ENCODE data around the gene MFNG. TPM values are rescaled to one million over a fixed set of nuclear protein-coding genes. Genes with fewer than 3 reads are reported as not detected.

MFNG gene
- total RNA-seq, 1 experiment from 2014 or later = 0.07 TPM

DNA sequence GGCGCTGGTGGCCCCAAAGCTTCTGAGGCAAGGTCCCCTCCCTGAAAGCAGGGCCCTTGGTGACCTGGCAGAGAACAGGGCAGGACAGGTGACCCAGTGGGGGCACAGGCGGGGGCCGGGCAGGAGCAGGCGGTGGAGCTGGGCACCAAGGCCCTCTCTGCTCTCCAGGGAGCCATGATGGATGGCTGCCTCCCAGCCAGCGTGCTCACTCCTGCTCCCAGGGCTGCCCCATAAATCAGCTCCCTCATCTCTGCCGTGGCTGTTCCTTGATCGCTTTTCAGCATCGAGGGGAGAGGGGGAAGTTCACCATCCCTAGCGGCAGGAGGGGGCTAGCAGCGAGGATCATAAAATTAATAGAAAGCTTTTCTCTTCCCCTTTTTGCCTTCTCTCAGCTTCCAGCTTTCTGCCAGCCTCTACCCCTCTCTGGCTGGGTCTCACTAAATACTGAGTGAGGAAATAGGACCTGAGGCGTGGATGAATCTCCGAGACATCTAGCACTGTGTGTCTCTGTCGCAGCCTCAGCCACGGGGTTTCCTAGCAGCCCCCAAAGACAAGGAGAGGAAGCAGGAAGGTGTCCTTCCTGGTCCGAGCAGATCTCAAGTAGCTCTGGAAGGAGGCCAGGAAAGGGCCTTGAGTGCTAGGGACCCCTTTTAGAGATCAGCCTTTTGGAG, 36.7 kb downstream of the MFNG start:
- no peak for DNase-seq (ENCODE audit: low read depth)

DNA sequence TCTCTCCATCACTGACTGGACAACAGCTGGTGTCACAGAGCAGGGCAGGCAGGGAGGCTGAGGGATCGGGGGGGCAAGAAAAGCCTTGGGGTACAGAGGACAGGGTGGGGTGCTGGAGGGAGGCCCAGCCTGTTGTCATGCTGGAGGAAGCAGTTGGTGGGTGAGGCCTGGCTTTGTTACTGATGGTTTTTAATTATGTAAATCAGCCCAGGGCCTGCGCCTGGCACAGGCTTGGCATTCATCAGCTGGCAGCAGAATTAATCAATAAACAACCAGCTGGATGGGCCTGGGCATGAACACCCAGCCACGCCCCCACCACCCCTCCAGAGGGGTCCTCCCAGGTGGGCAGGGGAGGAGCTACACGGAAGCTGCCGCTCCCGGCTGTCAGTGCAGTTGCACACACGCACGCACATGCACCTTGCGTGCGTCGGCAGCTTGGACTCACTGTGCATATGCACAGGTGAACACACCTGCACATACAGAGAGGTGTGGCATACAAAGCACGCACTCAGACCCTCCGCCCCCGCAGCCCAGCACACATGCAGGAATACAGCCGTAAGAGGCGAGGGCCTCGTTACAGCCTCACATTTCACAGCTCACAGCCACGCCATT, 37.6 kb downstream of the MFNG start:
- DNase-seq (ENCODE audit: low read depth) = no peak

DNA sequence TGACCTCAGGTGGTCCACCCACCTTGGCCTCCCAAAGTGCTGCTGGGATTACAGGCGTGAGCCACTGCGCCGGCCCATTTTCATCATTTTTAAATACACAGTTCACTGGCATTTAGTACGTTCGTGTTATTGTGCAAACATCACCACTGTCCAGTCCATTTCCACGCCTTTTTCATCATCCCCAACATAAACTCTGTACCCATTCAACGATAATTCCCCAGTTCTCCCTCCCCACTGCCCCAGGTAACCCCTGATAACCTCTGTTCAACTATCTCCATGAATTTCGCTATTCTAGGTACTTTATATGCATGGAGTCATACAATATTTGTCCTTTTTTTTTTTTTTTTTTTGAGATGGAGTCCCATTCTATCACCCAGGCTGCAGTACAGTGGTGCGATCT, 40.7 kb downstream of the MFNG start:
- no peak for DNase-seq (ENCODE audit: low read depth)

DNA sequence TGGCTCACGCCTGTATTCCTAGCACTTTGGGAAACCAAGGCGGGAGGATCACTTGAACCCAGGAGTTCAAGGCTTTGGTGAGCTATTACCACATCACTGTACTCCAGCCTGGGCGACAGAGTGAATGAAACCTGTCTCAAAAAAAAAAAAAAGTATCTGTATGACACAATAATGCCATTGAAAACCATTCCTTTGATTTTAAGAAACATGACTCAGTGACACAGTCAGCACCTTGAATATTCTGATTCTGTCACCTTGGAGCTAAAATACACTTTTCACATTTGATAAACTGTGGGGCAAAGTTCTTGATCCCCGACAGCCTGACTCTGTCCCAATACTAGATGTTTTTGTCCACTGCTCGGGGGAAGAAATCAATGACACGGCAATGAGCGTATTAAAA, 42.2 kb downstream of the MFNG start:
- DNase-seq (ENCODE audit: low read depth) = no peak

DNA sequence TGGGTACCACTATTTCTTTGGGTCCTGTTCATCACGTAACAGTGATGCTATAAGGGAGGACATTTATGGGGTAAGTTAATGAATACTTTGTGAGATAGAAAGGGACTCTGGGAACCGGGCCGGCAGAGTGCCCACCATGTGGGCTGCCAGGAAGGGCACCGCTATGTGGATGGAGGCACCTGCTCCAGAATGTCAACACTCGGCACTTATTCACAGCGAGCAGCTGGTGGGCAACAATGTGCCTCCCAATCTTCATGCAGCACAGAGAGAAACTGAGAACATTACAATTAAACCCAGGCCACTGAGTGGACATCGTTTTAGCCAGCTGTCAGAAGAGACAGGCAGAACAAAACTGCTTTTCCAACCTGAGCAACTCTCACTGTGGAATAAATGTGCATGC, 43.1 kb downstream of the MFNG start:
- DNase-seq (ENCODE audit: low read depth) = no peak

DNA sequence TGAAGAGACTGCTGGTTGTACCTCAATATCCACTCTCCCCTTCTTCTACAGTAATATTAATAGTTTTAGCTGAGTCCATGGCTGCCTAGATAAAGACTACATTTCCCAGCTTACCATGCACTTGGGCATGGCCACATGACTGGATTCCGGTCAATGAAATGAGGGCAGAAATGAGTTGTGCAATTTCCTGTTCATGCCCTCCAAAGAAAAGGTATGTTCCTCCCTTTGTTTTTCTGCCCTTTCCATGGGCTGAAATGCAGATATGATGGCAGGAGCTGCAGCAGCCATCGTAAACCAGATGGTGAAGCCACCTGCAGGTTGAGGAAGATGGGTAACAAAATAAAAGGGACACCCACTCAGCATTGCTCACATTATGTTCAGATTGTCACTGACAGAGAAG, 43.6 kb downstream of the MFNG start:
- DNase-seq (ENCODE audit: low read depth) = peak; percentile 51

DNA sequence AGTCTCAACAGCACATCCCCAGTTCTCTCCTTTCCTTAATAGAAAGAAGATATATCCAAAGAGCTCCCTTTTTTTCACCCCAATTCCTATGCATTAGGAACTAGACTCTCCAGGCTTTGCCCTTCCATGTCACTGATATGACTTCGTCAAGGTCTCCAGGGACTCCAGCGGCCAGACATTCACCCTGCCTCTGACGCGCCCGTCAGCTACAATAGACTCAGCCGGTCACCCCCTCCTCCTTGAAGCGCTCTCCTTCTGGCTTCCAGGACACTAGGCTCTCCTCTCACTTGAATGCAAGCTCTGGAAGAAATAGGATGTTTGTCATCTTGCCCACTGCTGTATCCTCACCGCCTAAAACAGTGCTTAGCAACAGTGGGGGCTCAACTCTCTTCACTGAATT, 44.0 kb downstream of the MFNG start:
- DNase-seq (ENCODE audit: low read depth) = no peak

DNA sequence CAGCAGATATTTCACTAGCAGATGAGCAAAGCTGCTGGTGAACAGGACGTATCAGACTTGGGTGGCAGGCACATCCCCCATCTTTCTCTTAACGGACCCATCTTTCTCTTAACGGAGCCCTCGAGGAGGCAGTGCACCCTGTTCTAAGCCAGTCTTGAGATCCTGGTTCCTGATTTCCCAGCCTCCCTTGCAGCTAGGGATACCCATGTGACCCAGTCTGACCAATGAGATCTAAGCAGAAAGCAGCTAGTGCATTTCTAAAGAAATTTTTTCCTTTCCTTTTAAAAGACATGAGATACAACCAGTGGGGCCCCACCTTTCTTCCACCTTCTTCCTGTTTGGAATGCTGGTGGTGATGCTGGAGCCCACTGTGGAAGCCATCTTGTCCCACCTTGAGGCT, 45.3 kb downstream of the MFNG start:
- DNase-seq (ENCODE audit: low read depth) = no peak

DNA sequence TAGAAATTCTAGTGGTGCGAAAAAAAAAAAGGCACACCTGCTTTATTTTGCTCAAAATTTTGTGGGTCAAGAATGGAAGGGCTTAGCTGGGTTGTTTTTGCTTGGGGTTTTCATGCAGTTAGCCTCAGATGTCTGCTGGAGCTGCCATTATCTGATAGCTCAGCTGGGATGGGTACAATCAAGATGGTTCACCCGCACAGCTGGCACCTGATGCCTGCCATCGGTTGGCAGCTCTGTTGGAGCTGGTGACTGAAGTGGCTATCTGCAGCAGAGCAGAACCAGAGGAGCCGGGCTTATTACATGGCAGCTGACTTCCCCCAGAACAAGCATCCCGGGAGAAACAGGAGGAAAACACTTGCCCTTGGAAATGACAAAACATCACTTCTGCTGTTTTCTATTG, 46.8 kb downstream of the MFNG start:
- DNase-seq (ENCODE audit: low read depth) = no peak

DNA sequence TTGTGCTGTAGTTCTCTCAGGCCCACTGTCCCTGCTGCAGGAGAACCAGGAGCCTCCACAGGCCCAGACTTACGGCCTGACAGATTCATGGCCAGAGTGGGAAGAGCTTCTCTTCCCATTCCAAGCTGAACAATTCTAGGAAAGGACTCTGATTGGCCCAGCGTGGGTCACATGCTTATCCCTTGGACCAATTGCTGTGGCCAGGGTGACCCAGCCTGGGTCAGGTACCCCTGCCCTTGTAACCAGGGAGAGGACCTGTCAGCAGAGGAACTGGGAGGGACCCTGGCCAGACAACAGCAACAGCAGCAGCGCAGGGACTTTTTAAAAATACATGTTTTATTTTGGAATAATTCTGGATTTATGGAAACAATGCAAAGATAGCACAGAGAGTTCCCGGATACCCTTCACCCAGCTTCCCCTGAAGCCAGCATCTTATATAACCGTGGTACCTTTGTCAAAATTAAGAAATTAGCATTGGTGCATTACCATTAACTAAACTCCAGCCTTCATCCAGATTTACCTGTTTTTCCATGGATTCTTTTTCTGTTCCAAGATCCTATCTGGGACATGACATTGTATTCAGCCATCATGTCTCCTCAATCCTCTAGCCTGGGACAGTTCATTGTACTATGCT, 50.1 kb downstream of the MFNG start:
- DNase-seq (ENCODE audit: low read depth) = no peak

DNA sequence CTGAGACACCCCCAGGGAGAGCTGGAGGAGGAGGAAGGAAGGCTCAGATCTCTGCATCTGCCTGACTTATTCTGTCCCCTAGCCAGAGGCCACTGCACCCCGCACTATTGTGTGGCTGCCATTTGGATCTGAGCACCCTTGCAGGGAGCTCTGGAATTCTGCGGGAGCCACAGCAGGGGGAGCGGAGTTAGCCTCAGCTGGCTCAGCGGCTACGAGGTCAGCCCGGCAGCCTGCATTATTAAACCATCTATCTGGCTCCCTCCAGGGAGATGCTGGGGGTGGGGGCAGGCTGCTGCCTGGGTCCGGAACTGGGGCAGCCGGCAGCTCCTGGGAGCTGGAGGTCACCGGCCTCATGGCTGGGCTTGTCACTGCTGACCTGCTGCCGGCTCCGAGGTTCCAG, 52.4 kb downstream of the MFNG start:
- DNase-seq (ENCODE audit: low read depth) = no peak

DNA sequence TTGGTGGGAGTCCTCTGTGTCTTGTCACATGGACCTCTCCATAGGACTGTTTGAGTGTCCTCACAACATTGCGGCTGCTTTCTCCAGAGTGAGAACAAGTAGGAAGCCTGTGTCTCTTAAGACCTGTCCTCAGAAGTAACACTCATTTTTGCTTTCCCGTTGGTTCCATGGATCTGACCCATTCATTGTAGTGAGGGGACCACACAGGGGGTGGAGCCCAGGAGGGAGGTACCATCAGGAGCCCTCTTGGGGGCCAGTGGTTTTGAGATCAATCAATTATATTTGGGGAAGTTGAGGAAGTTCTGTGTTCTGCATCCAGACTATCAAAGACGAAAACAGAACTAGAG, 53.5 kb downstream of the MFNG start:
- DNase-seq (ENCODE audit: low read depth) = no peak

DNA sequence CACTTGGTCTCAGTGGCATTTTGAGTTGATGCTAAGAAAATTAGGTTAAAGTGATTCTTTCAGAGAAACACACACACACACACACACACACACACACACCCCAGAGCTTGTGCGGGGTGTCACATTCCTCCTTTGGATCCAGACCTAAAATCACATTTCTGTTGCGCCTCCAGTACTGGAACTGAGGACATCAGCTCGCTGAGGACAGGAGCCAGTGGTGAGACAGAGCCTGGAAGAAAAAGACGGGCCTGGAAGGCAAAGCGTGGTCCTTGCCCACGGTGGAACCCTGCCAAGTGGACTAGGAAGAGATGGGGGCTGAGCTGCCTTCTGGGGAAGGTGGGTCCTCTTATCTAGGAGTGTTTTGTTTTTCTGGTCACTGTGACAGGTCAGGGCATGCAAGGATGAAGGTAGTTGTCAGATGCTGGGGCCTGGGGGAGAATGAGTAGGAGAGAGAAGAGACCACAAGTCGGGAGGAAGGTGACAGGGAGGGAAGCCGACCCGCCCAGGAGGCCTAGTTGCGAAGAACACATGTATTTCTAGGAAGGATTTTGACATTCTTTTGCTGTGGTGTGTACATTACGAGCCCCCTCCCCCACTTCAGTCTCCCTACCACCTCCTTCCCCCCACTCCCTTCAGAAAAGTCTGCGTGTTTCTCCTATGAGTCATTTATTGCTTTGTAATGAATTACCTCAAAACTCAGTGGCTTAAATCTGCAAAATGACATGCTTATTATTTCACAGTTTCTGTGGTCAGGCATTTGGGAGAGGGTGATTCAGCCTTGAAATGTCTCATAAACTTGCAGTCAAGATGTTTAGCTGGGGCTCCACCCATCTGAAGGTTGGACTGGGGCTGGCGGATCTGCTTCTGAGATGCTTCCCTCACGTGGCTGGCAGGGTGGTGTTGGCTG, 54.1 kb downstream of the MFNG start:
- peak; percentile 99 for DNase-seq (ENCODE audit: low read depth)

DNA sequence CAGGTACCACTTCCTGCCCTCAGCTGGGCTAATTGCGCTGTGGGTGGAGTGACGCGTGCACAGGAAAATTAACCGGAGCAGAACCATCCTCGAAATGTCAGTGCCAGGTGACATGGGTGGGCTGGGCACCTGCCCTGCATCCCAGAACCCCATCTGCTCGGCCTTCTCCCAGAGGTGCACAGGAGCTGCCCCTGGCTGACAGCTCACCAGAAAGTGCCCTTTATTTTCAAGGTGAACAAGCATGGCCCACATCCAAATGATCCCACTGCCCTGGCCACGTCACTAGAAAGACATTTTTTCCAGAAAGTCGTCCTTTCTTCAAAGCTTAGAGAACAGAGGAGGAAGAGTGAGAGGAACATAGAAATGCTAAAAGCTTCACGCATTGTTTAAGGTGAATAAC, 54.8 kb downstream of the MFNG start:
- DNase-seq (ENCODE audit: low read depth) = peak; percentile 77

DNA sequence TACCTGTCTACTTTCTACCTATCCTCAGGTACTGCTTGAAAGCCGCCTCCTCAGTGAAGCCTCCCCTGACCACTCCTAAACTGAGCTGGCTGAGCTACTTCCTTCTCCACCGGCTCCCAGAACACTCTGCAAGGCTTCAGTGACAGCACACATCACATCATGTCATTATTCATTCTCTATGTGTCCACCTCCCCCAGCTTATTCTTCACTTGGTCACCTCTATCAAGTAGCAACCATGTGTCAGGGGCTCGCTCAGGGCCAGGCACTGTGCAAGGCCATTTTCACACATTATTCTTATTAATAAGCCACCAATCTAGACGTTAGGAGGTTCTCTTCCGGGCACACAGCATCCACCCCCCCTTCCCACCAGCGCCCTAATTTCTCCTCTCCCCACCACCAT, 55.2 kb downstream of the MFNG start:
- no peak for DNase-seq (ENCODE audit: low read depth)

DNA sequence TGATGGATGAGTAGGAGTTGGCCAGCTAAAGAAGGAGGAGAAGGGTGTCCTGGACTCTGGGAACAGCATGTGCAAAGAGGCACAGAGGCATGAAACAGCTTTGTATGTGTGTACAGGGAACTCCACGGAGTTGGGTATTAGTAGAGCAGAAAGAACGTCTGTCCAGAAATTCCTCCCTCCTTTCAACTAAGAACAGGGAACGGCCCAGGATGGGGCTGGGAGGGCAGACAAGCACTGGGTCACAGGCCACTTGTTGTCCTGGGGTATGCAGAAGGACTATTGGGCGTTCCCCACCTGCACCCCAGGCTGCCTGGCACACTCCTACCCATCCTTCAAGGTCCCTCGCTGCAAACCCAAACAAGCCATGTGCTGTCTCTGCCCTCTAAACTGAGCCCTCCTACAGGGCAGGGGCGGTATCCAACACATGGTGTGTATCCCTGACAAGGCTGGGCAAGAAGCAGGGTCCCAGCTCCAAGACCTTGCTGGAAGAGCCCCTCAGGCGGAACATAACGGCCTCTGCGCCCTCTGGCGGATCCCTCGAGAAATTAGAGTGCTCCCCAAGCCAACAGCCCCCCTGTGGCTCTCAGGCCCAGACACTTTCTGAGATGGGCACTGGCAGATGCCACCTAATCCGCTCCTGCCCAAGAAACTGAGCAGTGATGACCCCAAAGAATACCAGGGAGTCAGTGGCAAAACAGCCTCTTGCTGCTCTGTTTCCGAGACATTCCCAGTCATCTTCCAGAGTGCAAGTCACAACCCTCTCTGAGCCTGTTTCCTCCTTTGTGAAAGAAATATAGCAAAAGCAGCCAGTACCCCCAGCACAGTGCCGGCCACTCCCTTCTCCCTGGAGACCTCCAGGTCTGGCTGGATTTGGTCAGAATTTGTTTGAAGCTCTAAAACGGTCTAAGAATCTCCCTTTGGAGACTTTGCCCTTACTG, 57.3 kb downstream of the MFNG start:
- peak; percentile 35 for DNase-seq (ENCODE audit: low read depth)

DNA sequence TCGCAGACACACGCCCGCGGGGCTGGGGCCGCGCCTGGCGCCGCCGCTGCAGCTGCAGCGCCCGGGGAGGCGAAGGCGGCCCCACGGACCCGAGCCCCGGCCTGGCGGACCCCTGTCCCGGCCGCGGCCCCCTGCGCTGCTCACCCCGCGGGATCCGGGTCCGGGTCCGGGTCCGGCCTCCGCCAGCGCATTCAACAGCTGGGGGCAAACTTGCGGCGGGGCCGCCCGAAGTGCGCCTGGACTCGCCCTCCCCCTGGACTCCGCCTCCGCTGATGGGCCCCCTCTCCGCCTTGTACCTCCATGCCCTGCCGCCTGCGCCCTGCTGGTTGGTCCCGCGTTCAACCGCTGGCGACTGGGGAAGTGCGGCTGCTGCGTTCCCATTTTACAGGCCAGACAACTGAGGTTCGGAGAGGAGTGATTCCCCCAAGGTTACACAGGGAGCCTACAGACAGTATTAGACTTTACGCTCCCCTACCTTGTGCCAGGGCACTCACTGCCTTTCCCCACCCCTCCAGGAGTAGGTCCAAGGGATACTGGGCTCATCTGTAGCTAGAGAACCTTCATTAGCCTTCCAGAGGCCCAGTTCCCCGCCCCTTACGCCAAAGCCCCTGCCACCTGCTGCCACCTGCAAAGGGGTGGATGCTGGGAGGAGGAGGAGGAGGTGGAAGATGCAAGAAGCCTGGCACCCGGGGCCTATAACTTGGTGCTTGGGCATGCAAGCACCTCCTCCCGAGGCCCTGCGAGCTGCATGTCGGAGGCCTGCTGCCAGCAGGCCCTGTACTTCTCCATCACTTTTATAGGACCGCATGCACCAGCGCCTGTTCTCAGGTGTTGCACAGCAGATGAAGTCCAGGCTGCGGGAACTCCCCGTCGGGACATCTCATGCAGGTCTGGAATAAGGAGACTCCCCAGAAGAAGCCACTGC, 58.2 kb downstream of the MFNG start:
- no peak for DNase-seq (ENCODE audit: low read depth)

DNA sequence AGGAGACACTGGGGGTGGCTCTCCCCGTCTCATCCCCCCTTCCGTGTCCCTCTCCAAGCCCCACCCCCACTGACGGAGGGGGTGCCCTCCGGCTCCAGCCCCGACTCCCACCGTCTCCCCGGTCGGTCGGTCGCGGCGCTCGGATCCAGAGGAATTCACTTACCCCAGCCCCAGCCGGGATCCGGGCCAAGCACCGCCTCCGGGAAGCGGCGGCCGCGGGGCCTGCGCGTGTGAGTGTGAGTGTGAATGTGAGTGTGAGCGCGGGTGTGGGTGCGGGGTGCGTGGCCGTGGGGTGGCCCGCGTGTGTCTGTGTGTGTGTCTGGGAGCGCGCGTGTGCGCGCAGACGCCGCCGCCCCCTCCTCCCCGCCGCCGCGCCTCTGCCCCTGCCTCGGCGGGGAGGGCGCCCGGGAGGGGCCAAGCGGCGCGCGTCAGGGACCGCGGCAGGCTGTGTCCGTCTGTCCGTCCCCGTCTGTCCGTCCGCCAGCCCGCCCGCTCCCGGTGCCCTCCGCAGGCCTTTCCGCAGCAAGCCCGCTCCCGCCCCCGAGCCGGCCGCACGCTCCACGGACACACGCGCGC, 59.0 kb downstream of the MFNG start, which contains the start of gene ELFN2:
Gene ELFN2, minus strand, starts transcription at position 345 of the 576 bp plus-strand sequence. CDS start 51,945 bp downstream, outside the sequence.
- DNase-seq (ENCODE audit: low read depth) = no peak

DNA sequence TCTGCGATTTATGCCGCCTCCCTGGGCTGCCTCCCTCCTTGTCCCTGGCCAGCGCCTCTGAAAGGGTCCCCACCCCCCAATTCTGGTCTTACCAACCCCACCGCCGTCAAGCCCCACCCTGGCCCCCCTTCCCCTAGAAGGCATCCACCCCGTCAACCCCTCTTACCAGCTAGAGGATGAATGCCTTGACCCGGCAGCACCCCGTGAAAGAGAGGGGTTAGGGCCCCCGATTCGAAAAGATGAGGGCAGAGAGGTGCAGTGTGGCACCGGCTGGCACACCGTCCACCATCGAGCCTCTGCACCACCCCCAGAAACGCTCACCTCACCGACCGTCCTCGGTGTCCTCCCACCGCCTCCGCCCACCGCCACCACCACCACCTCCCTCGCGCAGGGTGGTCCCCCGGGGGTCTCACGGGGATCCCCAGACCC, 59.5 kb downstream of the MFNG start:
- no peak for DNase-seq (ENCODE audit: low read depth)
